HEK293 (cell line): ENCODE measurements around the gene JUND.

Source experiments
- CTCF ChIA-PET: fragments of 350-600 bp; formaldehyde crosslinking; extraction: SDS; loops from one replicate; lab custom pipeline; 2021; ENCODE audit warnings: antibody characterized with exemption; lab: Yijun Ruan, JAX
- POLR2A ChIA-PET: fragments of 300-600 bp; formaldehyde crosslinking; extraction: SDS; loops from one replicate; lab custom pipeline; 2020; ENCODE audit warnings: antibody characterized with exemption, inconsistent platforms; lab: Yijun Ruan, JAX
- H3K27ac ChIP-seq: fragments of 200-500 bp; sonication (Bioruptor generic); 2 replicates; pipeline ENCODE4 v1.5.1; 2014; ENCODE audit warnings: low read depth, low read length, control low read depth, inconsistent platforms; ENCODE audit errors: extremely low read depth
- H3K36me3 ChIP-seq, 2 experiments: fragments of 200-500 bp in 1 of 2; sonication (Bioruptor generic) in 1 of 2; 1 replicate in 1 of 2; 2 replicates in 1 of 2; pipeline ENCODE4 v1.5.1; 2014 to 2017; ENCODE audit warnings: inconsistent platforms in 2 of 2, low read length in 2 of 2; ENCODE audit not compliant: control insufficient read depth in 2 of 2, insufficient read depth in 1 of 2
- H3K4me1 ChIP-seq: fragments of 200-500 bp; sonication (Bioruptor generic); 2 replicates; pipeline ENCODE4 v1.5.1; 2014; ENCODE audit warnings: mild to moderate bottlenecking, low read length, inconsistent platforms; ENCODE audit not compliant: control insufficient read depth, insufficient read depth
- H3K4me3 ChIP-seq: 2 replicates; pipeline ENCODE4 v1.5.1; 2011; ENCODE audit warnings: low read depth, mild to moderate bottlenecking, control low read depth, low read length, moderate library complexity
- H3K9me3 ChIP-seq: fragments of 200-500 bp; sonication (Bioruptor generic); 2 replicates; pipeline ENCODE4 v1.5.1; 2014; ENCODE audit warnings: low read depth, low read length, inconsistent platforms; ENCODE audit not compliant: control insufficient read depth, insufficient read depth
- KLF7 ChIP-seq: fragments of 450-650 bp; formaldehyde crosslinking; IDR thresholded peaks from 2 replicates; pipeline ENCODE4 v1.5.1; 2016; ENCODE audit warnings: missing biosample characterization, missing genetic modification characterization, borderline replicate concordance
- MZF1 ChIP-seq: fragments of 450-650 bp; formaldehyde crosslinking; IDR thresholded peaks from 2 replicates; pipeline ENCODE4 v1.5.1; 2017; ENCODE audit warnings: missing biosample characterization, missing genetic modification characterization, borderline replicate concordance
- OVOL3 ChIP-seq: fragments of 450-650 bp; formaldehyde crosslinking; IDR thresholded peaks from 2 replicates; pipeline ENCODE4 v1.5.1; 2016; ENCODE audit warnings: missing biosample characterization, missing genetic modification characterization
- PRDM1 ChIP-seq: fragments of 450-650 bp; formaldehyde crosslinking; IDR thresholded peaks from 2 replicates; pipeline ENCODE4; 2016; ENCODE audit warnings: missing biosample characterization, missing genetic modification characterization
- RBAK ChIP-seq: fragments of 450-650 bp; formaldehyde crosslinking; IDR thresholded peaks from 2 replicates; pipeline ENCODE4 v1.5.1; 2016; ENCODE audit warnings: missing biosample characterization, missing genetic modification characterization
- SP7 ChIP-seq: fragments of 450-650 bp; formaldehyde crosslinking; IDR thresholded peaks from 2 replicates; pipeline ENCODE4 v1.5.1; 2016; ENCODE audit warnings: missing biosample characterization, missing genetic modification characterization
- TRIM28 ChIP-seq: IDR thresholded peaks from 2 replicates; pipeline ENCODE4 v1.6.1; 2011; ENCODE audit warnings: low read length, control low read depth, borderline replicate concordance
- WT1 ChIP-seq: fragments of 450-650 bp; formaldehyde crosslinking; IDR thresholded peaks from 2 replicates; pipeline ENCODE4 v1.5.1; 2016; ENCODE audit warnings: missing biosample characterization, missing genetic modification characterization
- ZBTB48 ChIP-seq: fragments of 450-650 bp; formaldehyde crosslinking; IDR thresholded peaks from 2 replicates; pipeline ENCODE4 v1.5.1; 2016; ENCODE audit warnings: missing biosample characterization, missing genetic modification characterization
- ZNF138 ChIP-seq: fragments of 450-650 bp; formaldehyde crosslinking; IDR thresholded peaks from 2 replicates; pipeline ENCODE4 v1.5.1; 2016; ENCODE audit warnings: missing biosample characterization, missing genetic modification characterization, borderline replicate concordance
- ZNF239 ChIP-seq: fragments of 450-650 bp; formaldehyde crosslinking; IDR thresholded peaks from 2 replicates; pipeline ENCODE4 v1.5.1; 2016; ENCODE audit warnings: missing biosample characterization, missing genetic modification characterization
- ZNF302 ChIP-seq: fragments of 450-650 bp; formaldehyde crosslinking; IDR thresholded peaks from 2 replicates; pipeline ENCODE4 v1.5.1; 2016; ENCODE audit warnings: missing biosample characterization, missing genetic modification characterization, low read depth
- ZNF521 ChIP-seq: fragments of 450-650 bp; formaldehyde crosslinking; IDR thresholded peaks from 2 replicates; pipeline ENCODE4 v1.5.1; 2017; ENCODE audit warnings: missing biosample characterization, mild to moderate bottlenecking, missing genetic modification characterization
- ZNF555 ChIP-seq: fragments of 450-650 bp; formaldehyde crosslinking; conservative IDR thresholded peaks from 2 replicates; pipeline ENCODE4 v1.5.1; 2017; ENCODE audit warnings: missing biosample characterization, mild to moderate bottlenecking, missing genetic modification characterization, inconsistent platforms
- ZNF558 ChIP-seq: fragments of 450-650 bp; formaldehyde crosslinking; IDR thresholded peaks from 2 replicates; pipeline ENCODE4 v1.5.1; 2016; ENCODE audit warnings: missing biosample characterization, missing genetic modification characterization
- ZNF596 ChIP-seq: fragments of 450-650 bp; IDR thresholded peaks from 2 replicates; pipeline ENCODE4 v1.5.0; 2018; ENCODE audit warnings: missing biosample characterization, mild to moderate bottlenecking, missing genetic modification characterization, moderate library complexity
- ZNF670 ChIP-seq: fragments of 450-650 bp; formaldehyde crosslinking; IDR thresholded peaks from 2 replicates; pipeline ENCODE4 v1.5.1; 2016; ENCODE audit warnings: missing biosample characterization, missing genetic modification characterization, low read depth
- ZNF76 ChIP-seq: fragments of 450-650 bp; formaldehyde crosslinking; IDR thresholded peaks from 2 replicates; pipeline ENCODE4; 2016; ENCODE audit warnings: low read depth, missing biosample characterization, missing genetic modification characterization, borderline replicate concordance
- ZNF776 ChIP-seq: fragments of 450-650 bp; formaldehyde crosslinking; IDR thresholded peaks from 2 replicates; pipeline ENCODE4 v1.5.0; 2017; ENCODE audit warnings: missing biosample characterization, missing genetic modification characterization, borderline replicate concordance
- ZNF792 ChIP-seq: fragments of 450-650 bp; formaldehyde crosslinking; IDR thresholded peaks from 2 replicates; pipeline ENCODE4 v1.5.1; 2016; ENCODE audit warnings: missing biosample characterization, missing genetic modification characterization
- TF ChIP-seq, protein P1 (sequence below): fragments of 450-650 bp; formaldehyde crosslinking; IDR thresholded peaks from 2 replicates; pipeline ENCODE4 v1.5.1; 2016; ENCODE audit warnings: missing biosample characterization, missing genetic modification characterization, borderline replicate concordance
- TF ChIP-seq, protein P2 (sequence below): fragments of 450-650 bp; formaldehyde crosslinking; IDR thresholded peaks from 2 replicates; pipeline ENCODE4 v1.5.1; 2016; ENCODE audit warnings: missing biosample characterization, missing genetic modification characterization
- TF ChIP-seq, protein P3 (sequence below): fragments of 450-650 bp; formaldehyde crosslinking; IDR thresholded peaks from 2 replicates; pipeline ENCODE4 v1.5.1; 2016; ENCODE audit warnings: missing biosample characterization, missing genetic modification characterization, borderline replicate concordance
- TF ChIP-seq, protein P4 (sequence below): fragments of 450-650 bp; formaldehyde crosslinking; IDR thresholded peaks from 2 replicates; pipeline ENCODE4 v1.5.1; 2016; ENCODE audit warnings: missing biosample characterization, missing genetic modification characterization
- TF ChIP-seq, protein P5 (sequence below): fragments of 450-650 bp; formaldehyde crosslinking; IDR thresholded peaks from 2 replicates; pipeline ENCODE4 v1.5.1; 2016; ENCODE audit warnings: missing biosample characterization, missing genetic modification characterization

Gene JUND

DNA sequence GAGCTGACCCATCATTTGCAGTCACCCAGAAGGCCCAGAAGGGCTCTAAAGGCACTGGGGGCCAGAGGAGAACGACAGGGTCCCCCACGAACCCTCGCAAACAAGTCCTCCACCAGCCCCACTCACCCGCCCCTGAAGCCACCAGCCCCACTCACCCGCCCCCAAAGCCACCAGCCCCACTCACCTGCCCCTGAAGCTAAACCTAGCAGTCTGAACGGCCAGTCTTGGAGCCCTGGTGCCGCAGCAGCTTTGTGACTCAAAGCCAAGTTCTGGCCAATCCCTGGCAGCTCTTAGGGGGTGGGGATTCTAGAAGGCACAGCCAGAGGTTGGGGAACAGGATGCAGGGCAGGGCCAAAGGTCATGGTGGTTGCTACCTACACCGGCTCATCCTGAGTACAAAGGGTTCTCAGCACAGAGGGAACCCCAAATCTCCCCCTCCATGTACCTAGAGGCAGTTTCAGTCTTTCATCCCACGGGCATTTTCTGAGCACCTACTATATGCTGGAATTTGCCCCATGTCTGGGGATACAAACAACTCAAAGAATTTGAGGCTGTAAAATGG, 7.1 kb downstream of the JUND start, which contains the start of gene IQCN (continued):
- TF ChIP-seq TRIM28 (no peak), WT1 (tag by site-specific recombination) (no peak), OVOL3 (tag by site-specific recombination) (no peak), ZNF76 (tag by site-specific recombination) (no peak), ZBTB48 (tag by site-specific recombination) (no peak), SP7 (tag by site-specific recombination) (no peak), ZNF670 (no peak), ZNF596 (tag by site-specific recombination) (no peak), ZNF239 (tag by site-specific recombination) (no peak), ZNF792 (no peak), KLF7 (no peak), ZNF555 (tag by site-specific recombination) (no peak), ZNF138 (tag by site-specific recombination) (no peak)
- TF ChIP-seq, protein P1, sequence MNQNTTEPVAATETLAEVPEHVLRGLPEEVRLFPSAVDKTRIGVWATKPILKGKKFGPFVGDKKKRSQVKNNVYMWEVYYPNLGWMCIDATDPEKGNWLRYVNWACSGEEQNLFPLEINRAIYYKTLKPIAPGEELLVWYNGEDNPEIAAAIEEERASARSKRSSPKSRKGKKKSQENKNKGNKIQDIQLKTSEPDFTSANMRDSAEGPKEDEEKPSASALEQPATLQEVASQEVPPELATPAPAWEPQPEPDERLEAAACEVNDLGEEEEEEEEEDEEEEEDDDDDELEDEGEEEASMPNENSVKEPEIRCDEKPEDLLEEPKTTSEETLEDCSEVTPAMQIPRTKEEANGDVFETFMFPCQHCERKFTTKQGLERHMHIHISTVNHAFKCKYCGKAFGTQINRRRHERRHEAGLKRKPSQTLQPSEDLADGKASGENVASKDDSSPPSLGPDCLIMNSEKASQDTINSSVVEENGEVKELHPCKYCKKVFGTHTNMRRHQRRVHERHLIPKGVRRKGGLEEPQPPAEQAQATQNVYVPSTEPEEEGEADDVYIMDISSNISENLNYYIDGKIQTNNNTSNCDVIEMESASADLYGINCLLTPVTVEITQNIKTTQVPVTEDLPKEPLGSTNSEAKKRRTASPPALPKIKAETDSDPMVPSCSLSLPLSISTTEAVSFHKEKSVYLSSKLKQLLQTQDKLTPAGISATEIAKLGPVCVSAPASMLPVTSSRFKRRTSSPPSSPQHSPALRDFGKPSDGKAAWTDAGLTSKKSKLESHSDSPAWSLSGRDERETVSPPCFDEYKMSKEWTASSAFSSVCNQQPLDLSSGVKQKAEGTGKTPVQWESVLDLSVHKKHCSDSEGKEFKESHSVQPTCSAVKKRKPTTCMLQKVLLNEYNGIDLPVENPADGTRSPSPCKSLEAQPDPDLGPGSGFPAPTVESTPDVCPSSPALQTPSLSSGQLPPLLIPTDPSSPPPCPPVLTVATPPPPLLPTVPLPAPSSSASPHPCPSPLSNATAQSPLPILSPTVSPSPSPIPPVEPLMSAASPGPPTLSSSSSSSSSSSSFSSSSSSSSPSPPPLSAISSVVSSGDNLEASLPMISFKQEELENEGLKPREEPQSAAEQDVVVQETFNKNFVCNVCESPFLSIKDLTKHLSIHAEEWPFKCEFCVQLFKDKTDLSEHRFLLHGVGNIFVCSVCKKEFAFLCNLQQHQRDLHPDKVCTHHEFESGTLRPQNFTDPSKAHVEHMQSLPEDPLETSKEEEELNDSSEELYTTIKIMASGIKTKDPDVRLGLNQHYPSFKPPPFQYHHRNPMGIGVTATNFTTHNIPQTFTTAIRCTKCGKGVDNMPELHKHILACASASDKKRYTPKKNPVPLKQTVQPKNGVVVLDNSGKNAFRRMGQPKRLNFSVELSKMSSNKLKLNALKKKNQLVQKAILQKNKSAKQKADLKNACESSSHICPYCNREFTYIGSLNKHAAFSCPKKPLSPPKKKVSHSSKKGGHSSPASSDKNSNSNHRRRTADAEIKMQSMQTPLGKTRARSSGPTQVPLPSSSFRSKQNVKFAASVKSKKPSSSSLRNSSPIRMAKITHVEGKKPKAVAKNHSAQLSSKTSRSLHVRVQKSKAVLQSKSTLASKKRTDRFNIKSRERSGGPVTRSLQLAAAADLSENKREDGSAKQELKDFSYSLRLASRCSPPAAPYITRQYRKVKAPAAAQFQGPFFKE (tag by site-specific recombination), result no peak
- TF ChIP-seq, protein P2, sequence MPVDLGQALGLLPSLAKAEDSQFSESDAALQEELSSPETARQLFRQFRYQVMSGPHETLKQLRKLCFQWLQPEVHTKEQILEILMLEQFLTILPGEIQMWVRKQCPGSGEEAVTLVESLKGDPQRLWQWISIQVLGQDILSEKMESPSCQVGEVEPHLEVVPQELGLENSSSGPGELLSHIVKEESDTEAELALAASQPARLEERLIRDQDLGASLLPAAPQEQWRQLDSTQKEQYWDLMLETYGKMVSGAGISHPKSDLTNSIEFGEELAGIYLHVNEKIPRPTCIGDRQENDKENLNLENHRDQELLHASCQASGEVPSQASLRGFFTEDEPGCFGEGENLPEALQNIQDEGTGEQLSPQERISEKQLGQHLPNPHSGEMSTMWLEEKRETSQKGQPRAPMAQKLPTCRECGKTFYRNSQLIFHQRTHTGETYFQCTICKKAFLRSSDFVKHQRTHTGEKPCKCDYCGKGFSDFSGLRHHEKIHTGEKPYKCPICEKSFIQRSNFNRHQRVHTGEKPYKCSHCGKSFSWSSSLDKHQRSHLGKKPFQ (tag by site-specific recombination), result no peak

DNA sequence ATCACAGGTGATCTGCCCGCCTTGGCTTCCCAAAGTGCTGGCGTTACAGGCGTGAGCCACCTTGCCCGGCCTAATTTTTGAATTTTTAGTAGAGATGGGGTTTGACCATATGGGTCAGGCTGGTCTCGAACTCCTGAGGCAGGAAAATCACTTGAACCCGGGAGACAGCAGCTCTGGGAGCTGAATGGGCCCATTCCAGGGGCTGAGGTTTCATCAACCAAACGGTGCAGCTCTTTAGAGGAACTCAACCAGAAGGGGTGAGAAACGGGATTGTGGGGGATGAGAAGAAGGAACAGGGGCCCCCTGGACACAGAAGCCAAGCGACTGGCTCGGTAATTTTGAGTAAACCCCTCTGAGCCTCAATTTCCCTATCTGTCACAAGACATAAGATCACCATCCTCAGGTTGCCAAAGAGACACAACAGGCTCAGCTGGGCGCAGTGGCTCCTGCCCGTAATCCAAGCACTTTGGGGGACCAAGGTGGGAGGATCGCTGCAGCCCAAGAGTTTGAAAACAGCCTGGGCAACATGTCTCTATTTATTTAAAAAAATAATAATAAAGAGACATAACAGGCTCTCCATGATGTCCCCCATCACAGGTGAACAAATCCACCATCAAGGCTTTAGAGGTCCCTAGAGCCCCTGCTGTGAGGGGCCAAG, 7.7 kb downstream of the JUND start:
- no peaks in the 10 kb centered on the region for H3K9me3 ChIP-seq
- ChIA-PET CTCF (interaction anchor here (0.6 to 1.5 kb wide), 5 partner anchors 22 to 968 kb away, joined by 3 to 8 read pairs (median 4); no protein-coding TSS in a partner anchor), POLR2A (no interaction called here)
- H3K36me3 ChIP-seq, result peaks cover 3 to 8% of the 10 kb centered on the region in 2 experiments; a peak in 2 of 3 replicates
- no peak overlapping the region for H3K27ac ChIP-seq
- no peaks in the 10 kb centered on the region for H3K4me1 ChIP-seq
- no peak overlapping the region for H3K4me3 ChIP-seq
- TF ChIP-seq ZNF558 (tag by site-specific recombination), result no peak
- TF ChIP-seq ZNF776, result no peak
- no peak for TF ChIP-seq ZNF521 (tag by site-specific recombination)
- TF ChIP-seq MZF1 (tag by site-specific recombination), result no peak
- no peak for TF ChIP-seq PRDM1 (tag by site-specific recombination)
- TF ChIP-seq ZBTB48 (tag by site-specific recombination), result no peak
- TF ChIP-seq RBAK (tag by site-specific recombination), result no peak
- TF ChIP-seq, protein P3, sequence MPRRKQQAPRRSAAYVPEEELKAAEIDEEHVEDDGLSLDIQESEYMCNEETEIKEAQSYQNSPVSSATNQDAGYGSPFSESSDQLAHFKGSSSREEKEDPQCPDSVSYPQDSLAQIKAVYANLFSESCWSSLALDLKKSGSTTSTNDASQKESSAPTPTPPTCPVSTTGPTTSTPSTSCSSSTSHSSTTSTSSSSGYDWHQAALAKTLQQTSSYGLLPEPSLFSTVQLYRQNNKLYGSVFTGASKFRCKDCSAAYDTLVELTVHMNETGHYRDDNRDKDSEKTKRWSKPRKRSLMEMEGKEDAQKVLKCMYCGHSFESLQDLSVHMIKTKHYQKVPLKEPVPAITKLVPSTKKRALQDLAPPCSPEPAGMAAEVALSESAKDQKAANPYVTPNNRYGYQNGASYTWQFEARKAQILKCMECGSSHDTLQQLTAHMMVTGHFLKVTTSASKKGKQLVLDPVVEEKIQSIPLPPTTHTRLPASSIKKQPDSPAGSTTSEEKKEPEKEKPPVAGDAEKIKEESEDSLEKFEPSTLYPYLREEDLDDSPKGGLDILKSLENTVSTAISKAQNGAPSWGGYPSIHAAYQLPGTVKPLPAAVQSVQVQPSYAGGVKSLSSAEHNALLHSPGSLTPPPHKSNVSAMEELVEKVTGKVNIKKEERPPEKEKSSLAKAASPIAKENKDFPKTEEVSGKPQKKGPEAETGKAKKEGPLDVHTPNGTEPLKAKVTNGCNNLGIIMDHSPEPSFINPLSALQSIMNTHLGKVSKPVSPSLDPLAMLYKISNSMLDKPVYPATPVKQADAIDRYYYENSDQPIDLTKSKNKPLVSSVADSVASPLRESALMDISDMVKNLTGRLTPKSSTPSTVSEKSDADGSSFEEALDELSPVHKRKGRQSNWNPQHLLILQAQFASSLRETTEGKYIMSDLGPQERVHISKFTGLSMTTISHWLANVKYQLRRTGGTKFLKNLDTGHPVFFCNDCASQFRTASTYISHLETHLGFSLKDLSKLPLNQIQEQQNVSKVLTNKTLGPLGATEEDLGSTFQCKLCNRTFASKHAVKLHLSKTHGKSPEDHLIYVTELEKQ (tag by site-specific recombination), result no peak
- TF ChIP-seq, protein P4, sequence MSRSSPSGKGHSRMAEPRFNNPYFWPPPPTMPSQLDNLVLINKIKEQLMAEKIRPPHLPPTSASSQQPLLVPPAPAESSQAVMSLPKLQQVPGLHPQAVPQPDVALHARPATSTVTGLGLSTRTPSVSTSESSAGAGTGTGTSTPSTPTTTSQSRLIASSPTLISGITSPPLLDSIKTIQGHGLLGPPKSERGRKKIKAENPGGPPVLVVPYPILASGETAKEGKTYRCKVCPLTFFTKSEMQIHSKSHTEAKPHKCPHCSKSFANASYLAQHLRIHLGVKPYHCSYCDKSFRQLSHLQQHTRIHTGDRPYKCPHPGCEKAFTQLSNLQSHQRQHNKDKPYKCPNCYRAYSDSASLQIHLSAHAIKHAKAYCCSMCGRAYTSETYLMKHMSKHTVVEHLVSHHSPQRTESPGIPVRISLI (tag by site-specific recombination), result no peak
- no peak for TF ChIP-seq ZNF302 (tag by site-specific recombination)
- TF ChIP-seq, protein P5, sequence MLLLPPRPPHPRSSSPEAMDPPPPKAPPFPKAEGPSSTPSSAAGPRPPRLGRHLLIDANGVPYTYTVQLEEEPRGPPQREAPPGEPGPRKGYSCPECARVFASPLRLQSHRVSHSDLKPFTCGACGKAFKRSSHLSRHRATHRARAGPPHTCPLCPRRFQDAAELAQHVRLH, result no peak
